AG09319 (cell line): ENCODE measurements around the gene VANGL2.

Experiments
- DNase-seq: peaks from one replicate; pipeline ENCODE4 v3.0.0-alpha.2; 2010; ENCODE audit warnings: low read depth; ENCODE audit errors: extremely low read depth
- TF ChIP-seq, protein P1 (sequence below): IDR thresholded peaks from 2 replicates; pipeline ENCODE4 v1.5.1; 2011; ENCODE audit warnings: low read depth, mild to moderate bottlenecking, inconsistent platforms, low read length, moderate library complexity

The VANGL2 gene

DNA sequence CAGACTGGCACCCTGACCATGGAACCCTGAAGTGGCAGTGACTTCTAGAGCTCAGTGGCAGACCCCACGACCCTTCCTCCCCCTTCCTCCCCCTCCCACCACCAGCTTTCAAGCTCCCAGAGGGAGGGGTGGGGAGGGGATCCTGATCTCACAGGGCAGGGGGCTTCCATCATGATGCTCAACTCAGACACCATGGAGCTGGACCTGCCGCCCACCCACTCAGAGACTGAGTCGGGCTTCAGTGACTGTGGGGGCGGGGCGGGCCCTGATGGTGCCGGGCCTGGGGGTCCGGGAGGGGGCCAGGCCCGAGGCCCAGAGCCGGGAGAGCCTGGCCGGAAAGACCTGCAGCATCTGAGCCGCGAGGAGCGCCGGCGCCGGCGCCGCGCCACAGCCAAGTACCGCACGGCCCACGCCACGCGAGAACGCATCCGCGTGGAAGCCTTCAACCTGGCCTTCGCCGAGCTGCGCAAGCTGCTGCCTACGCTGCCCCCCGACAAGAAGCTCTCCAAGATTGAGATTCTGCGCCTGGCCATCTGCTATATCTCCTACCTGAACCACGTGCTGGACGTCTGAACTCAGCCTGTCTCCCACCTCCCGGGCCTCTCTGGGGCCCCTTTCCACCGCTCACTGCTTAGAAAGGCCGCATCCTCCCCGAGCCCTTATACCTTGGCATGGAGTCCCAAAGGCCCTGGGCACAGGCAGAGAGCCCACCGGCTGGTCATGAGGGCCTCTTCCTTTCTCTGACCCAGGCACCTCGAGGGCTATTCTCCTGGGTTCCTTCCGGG lies 29.6 kb upstream of the VANGL2 start:
- TF ChIP-seq, protein P1, sequence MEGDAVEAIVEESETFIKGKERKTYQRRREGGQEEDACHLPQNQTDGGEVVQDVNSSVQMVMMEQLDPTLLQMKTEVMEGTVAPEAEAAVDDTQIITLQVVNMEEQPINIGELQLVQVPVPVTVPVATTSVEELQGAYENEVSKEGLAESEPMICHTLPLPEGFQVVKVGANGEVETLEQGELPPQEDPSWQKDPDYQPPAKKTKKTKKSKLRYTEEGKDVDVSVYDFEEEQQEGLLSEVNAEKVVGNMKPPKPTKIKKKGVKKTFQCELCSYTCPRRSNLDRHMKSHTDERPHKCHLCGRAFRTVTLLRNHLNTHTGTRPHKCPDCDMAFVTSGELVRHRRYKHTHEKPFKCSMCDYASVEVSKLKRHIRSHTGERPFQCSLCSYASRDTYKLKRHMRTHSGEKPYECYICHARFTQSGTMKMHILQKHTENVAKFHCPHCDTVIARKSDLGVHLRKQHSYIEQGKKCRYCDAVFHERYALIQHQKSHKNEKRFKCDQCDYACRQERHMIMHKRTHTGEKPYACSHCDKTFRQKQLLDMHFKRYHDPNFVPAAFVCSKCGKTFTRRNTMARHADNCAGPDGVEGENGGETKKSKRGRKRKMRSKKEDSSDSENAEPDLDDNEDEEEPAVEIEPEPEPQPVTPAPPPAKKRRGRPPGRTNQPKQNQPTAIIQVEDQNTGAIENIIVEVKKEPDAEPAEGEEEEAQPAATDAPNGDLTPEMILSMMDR: no peak
- DNase-seq: no peak

GRCh38 chr1:160371346-160371631 lies 29.1 kb upstream of the VANGL2 start:
- TF ChIP-seq, protein P1: no peak
- no peak for DNase-seq

DNA sequence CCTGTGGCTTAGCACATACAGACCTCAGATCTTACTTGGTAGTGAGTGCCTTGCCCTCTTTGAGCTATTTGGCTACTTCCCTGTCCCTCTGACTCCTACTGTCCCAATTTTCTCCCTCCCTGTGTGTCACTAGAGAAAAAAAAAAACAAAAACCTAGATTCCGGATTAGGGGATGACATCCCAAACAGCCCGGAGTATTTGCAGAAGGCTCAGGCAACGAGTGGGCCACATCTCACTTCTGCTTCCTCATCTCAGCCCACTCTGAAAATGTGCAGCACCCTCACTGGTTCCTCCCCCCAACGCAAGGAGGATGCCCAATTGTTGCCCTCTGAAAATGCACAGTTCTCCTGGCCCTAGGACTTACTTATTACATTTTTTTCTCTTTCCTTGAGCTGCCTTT lies 28.6 kb upstream of the VANGL2 start:
- no peak for DNase-seq
- TF ChIP-seq, protein P1: no peak

DNA sequence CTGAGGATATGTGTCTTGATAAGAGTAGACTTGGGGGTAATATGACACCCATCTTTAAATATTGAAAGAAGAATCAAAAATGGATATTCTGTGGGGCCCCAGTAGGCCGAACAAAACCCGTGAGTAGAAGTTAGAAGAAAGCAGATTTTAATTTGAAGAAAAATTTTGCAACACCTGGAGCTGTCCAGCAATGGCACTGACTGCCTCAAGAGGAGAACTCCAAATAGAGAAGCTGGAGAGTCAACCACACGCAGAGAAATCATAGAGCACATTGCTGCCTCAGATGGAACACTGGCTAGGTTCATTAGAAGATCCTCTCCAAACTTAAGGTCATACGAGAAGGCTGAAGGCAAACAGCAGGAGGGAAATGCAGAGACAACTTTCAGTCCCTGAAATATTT lies 26.7 kb upstream of the VANGL2 start:
- no peak for DNase-seq

GRCh38 chr1:160374306-160375110 lies 25.9 kb upstream of the VANGL2 start:
- TF ChIP-seq, protein P1: no peak
- no peak for DNase-seq

More for the DNA sequence above, 26.7 kb upstream of the VANGL2 start:
- TF ChIP-seq, protein P1: no peak

GRCh38 chr1:160375788-160376524 lies 24.4 kb upstream of the VANGL2 start:
- no peak for DNase-seq
- TF ChIP-seq, protein P1: no peak

- TF ChIP-seq, protein P1: peak; percentile 91
- DNase-seq: peak; percentile 24
Observed at GRCh38 chr1:160376525-160377131, 23.7 kb upstream of the VANGL2 start.
